IPS DF 6.9 (cell line): ENCODE measurements around the gene CUX1.

Experiments
- DNase-seq: peaks from one replicate; pipeline ENCODE4 v3.0.0-alpha.2; 2013; ENCODE audit warnings: low read depth, low spot score
- H3K27ac ChIP-seq: one replicate; pipeline ENCODE4 v1.5.1; 2013; ENCODE audit warnings: low read length, control low read depth
- H3K27me3 ChIP-seq: 2 replicates; pipeline ENCODE4 v1.6.1; 2013; ENCODE audit warnings: mild to moderate bottlenecking, low read length; ENCODE audit not compliant: control insufficient read depth, insufficient read depth
- H3K36me3 ChIP-seq: 2 replicates; pipeline ENCODE4 v1.6.1; 2013; ENCODE audit warnings: low read length; ENCODE audit not compliant: control insufficient read depth, insufficient read depth
- H3K4me1 ChIP-seq: 2 replicates; pipeline ENCODE4 v1.6.1; 2013; ENCODE audit warnings: low read length; ENCODE audit not compliant: control insufficient read depth, insufficient read depth
- H3K4me3 ChIP-seq: 2 replicates; pipeline ENCODE4 v1.5.1; 2013; ENCODE audit warnings: mild to moderate bottlenecking, low read length
- H3K9me3 ChIP-seq: 2 replicates; pipeline ENCODE4 v1.6.1; 2013; ENCODE audit warnings: low read length, inconsistent platforms; ENCODE audit not compliant: control insufficient read depth, insufficient read depth
- WGBS: extraction: QIAGEN DNeasy Blood & Tissue Kit; methylation state at CpG from one replicate; pipeline ENCODE4 v1.1.7; 2013; ENCODE audit warnings: mixed read lengths, missing lambda C conversion rate; ENCODE audit not compliant: insufficient read length, insufficient coverage; 5-methylcytosine and 5-hydroxymethylcytosine counted together

The CUX1 gene

GRCh38 chr7:102193806-102194205, 376.4 kb downstream of the CUX1 start:
- Histone ChIP-seq H3K27ac (no peak overlapping the region), H3K36me3 (peaks cover 27% of the 10 kb centered on the region), H3K4me3 (no peak overlapping the region), H3K9me3 (no peaks in the 10 kb centered on the region), H3K4me1 (peaks cover 8% of the 10 kb centered on the region), H3K27me3 (no peaks in the 10 kb centered on the region)
- DNase-seq = no peak
- WGBS = no CpG with 5 or more reads among the region's 8 CpGs

GRCh38 chr7:102195361-102195760, 377.9 kb downstream of the CUX1 start:
- Histone ChIP-seq H3K27ac (no peak overlapping the region), H3K27me3 (no peaks in the 10 kb centered on the region), H3K4me1 (peaks cover 6% of the 10 kb centered on the region), H3K4me3 (no peak overlapping the region), H3K36me3 (peaks cover 28% of the 10 kb centered on the region), H3K9me3 (no peaks in the 10 kb centered on the region)
- no CpG with 5 or more reads among the region's 34 CpGs for WGBS
- DNase-seq = no peak

DNA sequence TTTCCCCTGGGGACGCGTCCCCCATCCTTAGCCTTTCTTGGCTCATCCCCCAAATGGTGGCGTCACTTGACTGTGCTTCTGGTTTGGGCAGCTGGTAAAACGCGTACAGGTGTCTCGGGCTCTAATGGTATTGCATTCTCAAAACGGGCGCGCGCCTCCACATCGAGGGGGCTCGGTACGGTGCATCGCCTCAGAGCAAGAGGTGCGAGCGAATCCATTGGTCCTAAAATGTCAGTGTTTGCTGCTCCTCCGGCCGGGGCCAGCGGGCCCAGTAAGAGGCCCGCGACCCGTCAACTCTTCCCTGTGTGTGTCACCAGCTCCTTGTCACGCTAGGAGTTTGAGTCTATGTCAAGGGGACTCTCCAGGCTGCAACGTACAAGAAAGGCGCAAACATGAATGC, 378.6 kb downstream of the CUX1 start:
- Histone ChIP-seq H3K27ac (no peak overlapping the region), H3K9me3 (no peaks in the 10 kb centered on the region), H3K36me3 (peaks cover 32% of the 10 kb centered on the region), H3K4me3 (no peak overlapping the region), H3K27me3 (no peaks in the 10 kb centered on the region), H3K4me1 (peaks cover under 1% of the 10 kb centered on the region; the same call in 1 of the 2 replicates)
- DNase-seq = no peak
- WGBS = no CpG with 5 or more reads among the region's 25 CpGs

DNA sequence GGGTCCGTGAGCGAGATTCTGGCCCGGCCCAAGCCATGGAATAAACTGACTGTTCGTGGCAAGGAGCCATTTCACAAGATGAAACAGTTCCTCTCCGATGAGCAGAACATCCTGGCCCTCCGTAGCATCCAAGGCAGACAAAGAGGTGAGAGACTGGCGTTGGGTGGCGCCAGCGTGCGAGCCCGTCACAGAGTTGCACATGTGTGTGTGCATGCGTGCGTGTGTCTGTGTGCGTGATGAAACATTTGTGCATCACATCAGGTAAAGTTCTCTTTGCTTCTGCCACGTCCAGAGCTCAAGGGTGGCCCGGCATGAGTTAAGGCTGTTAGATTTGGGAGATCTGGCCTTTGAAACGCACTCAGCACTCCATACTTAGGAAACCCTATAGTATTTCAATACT, 379.7 kb downstream of the CUX1 start:
- no CpG with 5 or more reads among the region's 17 CpGs for WGBS
- no peak for DNase-seq
- no peak overlapping the region for H3K27ac ChIP-seq
- H3K9me3 ChIP-seq = no peaks in the 10 kb centered on the region
- H3K36me3 ChIP-seq = peaks cover 38% of the 10 kb centered on the region
- no peaks in the 10 kb centered on the region for H3K27me3 ChIP-seq
- H3K4me1 ChIP-seq = no peaks in the 10 kb centered on the region
- H3K4me3 ChIP-seq = no peak overlapping the region

DNA sequence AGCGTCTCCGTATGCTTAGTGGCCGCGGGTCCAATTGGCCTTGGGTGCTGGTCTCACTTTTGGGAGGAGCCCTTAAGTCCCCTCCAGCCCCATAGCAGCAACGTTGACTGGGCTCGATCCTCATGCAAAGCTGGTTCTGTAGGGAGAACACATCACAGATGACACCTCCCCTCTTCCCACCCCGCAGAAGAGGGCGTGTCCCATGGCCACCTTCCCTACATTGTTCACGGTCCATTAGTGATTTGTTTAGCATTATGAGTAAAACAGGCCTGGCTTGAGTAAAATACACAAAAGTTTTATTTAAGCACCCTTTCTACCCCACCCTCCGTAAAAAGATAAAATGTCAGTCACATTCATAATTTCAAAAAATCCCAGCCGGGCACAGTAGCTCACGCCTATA, 380.2 kb downstream of the CUX1 start:
- WGBS = no CpG with 5 or more reads among the region's 12 CpGs

GRCh38 chr7:102198417-102198956, 381.1 kb downstream of the CUX1 start:
- Histone ChIP-seq H3K27ac (no peak overlapping the region), H3K4me3 (no peak overlapping the region), H3K36me3 (peaks cover 41% of the 10 kb centered on the region), H3K4me1 (no peaks in the 10 kb centered on the region), H3K27me3 (no peaks in the 10 kb centered on the region), H3K9me3 (no peaks in the 10 kb centered on the region)
- WGBS = no CpG with 5 or more reads among the region's 14 CpGs
- DNase-seq = no peak

More for the DNA sequence above, 380.2 kb downstream of the CUX1 start:
- no peak for DNase-seq
- Histone ChIP-seq H3K36me3 (peaks cover 41% of the 10 kb centered on the region), H3K4me3 (no peak overlapping the region), H3K4me1 (no peaks in the 10 kb centered on the region), H3K9me3 (no peaks in the 10 kb centered on the region), H3K27ac (no peak overlapping the region), H3K27me3 (no peaks in the 10 kb centered on the region)

DNA sequence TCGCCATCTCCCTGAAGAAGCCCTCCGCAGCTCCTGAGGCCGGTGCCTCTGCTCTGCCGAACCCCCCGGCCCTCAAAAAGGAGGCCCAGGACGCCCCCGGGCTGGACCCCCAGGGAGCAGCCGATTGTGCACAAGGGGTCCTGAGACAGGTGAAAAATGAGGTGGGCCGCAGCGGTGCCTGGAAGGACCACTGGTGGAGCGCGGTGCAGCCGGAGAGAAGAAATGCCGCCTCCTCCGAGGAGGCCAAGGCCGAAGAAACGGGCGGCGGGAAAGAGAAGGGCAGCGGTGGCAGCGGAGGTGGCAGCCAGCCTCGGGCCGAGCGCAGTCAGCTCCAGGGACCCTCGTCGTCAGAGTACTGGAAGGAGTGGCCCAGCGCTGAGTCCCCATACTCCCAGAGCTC, 384.1 kb downstream of the CUX1 start:
- no peak for DNase-seq
- Histone ChIP-seq H3K4me1 (no peaks in the 10 kb centered on the region), H3K4me3 (no peak overlapping the region; the same call in 1 of the 2 replicates), H3K9me3 (no peaks in the 10 kb centered on the region), H3K36me3 (peaks cover 47% of the 10 kb centered on the region), H3K27ac (no peak overlapping the region), H3K27me3 (no peaks in the 10 kb centered on the region)
- WGBS = no CpG with 5 or more reads among the region's 27 CpGs

DNA sequence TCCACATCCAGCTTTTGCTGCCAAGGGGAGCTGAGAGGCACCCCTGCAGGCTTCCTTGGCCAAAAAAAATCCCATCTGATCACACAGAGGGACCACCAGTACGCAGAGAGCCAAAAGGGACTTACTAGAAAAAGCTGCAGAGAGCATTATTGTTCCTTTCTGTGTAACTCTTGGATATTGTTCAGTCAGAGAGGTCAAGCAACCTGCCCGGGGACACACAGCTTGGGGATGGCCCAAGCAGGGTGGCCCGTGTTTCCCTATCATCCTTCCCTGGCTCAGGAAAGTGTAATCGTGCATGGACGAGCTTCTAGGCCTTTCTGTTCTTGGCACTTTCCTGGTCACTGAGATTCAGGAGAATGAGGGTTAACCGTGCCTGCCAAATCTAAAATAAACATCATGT, 385.1 kb downstream of the CUX1 start:
- Histone ChIP-seq H3K9me3 (no peaks in the 10 kb centered on the region), H3K27me3 (no peaks in the 10 kb centered on the region), H3K4me3 (no peak overlapping the region), H3K36me3 (peaks cover 40% of the 10 kb centered on the region), H3K27ac (no peak overlapping the region), H3K4me1 (no peaks in the 10 kb centered on the region)
- WGBS = no CpG with 5 or more reads among the region's 6 CpGs
- DNase-seq = no peak

- H3K27me3 ChIP-seq = no peaks in the 10 kb centered on the region
- no peak for DNase-seq
- H3K27ac ChIP-seq = no peak overlapping the region
- no peak overlapping the region for H3K4me3 ChIP-seq
- H3K36me3 ChIP-seq = peaks cover 36% of the 10 kb centered on the region
- H3K4me1 ChIP-seq = no peaks in the 10 kb centered on the region
- H3K9me3 ChIP-seq = no peaks in the 10 kb centered on the region
- no CpG with 5 or more reads among the region's 12 CpGs for WGBS
Measured at GRCh38 chr7:102203218-102203617, 385.8 kb downstream of the CUX1 start.

GRCh38 chr7:102204212-102204611, 386.8 kb downstream of the CUX1 start:
- H3K27me3 ChIP-seq = no peaks in the 10 kb centered on the region

DNA sequence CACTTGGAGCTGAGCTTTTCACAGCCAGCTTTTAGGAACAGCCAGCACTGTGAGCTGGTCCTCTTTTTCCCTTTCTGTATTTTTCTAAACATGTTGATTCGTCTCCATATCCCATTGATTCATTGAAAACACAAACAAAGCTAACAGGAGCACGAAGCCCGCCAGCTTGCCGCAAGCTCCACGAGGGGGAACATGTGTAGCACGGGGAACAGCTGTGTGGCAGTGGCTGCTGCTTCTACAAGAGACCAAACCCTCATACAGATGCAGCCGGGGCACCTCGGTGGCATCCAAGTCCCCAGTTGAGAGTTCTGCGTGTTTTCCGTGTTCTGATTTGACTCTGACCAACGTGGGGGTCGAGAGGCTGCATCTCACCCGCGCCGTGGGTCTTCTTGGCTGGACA, 388.5 kb downstream of the CUX1 start:
- Histone ChIP-seq H3K27ac (no peak overlapping the region), H3K27me3 (no peaks in the 10 kb centered on the region), H3K4me1 (no peaks in the 10 kb centered on the region), H3K36me3 (peaks cover 33% of the 10 kb centered on the region), H3K4me3 (no peak overlapping the region), H3K9me3 (no peaks in the 10 kb centered on the region)
- no CpG with 5 or more reads among the region's 15 CpGs for WGBS
- DNase-seq = no peak

More at GRCh38 chr7:102204212-102204611, 386.8 kb downstream of the CUX1 start:
- Histone ChIP-seq H3K4me1 (no peaks in the 10 kb centered on the region), H3K9me3 (no peaks in the 10 kb centered on the region), H3K36me3 (peaks cover 29% of the 10 kb centered on the region), H3K27ac (no peak overlapping the region), H3K4me3 (no peak overlapping the region)
- DNase-seq = no peak
- WGBS = no CpG with 5 or more reads among the region's 16 CpGs
